Right renal pelvis (tissue), 4 donors: ENCODE data around the gene TSPAN5. TPM values are rescaled to one million over a fixed set of nuclear protein-coding genes. Genes with fewer than 3 reads are reported as not detected.
"Not testable (repeated sequence)": the region's sequence is repeated elsewhere in the genome, so short reads cannot be mapped to it uniquely, and the experiment has no call there.

Source experiments
- DNase-seq, 4 donors: peaks; one replicate each; pipeline ENCODE4 v3.0.0-alpha.2; 2013; ENCODE audit warnings: low read depth in 4 of 4, low spot score in 3 of 4, missing footprints in 1 of 4
- polyA plus RNA-seq, 4 donors: library from polyadenylated mRNA; unstranded; fragments of 120-200 nt; gene quantifications; one replicate each; pipeline ENCODE4 v1.2.1, GENCODE V29; 2013; ENCODE audit not compliant: insufficient read length in 4 of 4

Gene TSPAN5
- polyA plus RNA-seq, 4 donors: 26.1 to 31.4 (median 29.2) TPM

DNA sequence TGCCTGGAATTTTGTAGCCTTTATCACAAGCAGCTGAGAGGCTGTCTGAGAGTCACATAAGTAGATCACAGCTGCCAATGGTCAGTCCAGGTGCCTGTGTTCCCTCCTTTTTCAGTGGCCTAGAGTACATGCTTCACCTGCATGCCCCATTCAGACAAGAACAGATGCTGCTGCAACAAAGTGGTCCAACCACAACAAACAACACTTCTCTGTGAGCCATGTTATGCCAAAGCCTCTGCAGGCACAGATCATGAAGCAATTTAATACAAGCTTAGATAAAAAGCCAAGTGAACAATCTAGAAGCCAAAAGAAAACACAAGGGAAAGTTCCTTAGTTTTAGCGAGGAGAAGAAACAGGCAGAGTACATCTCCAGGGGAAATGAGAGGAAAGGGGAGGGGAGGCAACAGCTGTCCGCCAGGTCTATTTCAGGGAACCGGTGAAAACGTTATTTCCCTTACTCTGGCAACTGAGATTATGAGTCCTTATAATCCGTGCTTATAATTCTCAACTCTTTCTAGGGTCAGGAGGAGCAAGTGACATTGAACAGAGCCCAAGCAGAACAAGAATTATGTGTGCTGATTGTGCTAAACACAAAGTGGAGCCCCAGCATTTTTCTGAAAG, 92.6 kb downstream of the TSPAN5 start:
- DNase-seq: no peak

DNA sequence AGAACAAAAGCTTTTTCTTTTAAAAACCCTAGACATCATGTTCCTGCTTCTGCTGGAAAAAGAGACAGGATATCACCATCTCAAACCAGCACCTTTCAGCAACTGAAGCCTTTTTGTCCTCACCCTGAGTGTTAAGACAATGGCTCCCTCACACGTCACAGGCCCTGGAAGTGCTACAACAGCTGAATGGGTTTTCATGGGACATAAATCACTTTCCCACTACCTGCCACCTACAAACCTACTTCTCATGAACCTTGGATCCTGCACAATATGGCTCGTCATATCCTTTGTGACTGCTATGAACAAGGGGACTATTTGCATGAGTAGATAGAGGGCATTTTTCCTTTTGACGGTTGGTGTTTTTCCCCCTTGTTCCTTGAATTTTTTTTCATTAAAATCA, 93.6 kb downstream of the TSPAN5 start:
- no peak for DNase-seq

DNA sequence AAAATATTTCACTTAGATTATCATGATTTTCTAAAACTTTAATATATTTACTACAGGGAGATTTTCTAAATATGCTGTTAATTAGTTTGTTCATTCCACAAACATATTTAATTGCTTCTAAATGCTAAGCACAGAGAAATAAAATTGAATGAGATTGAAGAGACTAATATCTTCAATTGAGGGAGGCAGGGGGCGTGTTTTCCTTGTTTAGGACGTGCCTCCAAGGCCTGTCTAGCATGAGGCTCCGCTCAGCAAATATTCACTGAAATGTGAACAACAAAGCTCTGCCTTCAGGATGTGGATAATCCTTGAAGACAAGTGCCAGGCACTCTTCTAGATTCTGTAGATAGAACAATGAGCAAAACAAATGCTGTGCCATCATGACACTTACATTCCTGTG, 98.1 kb downstream of the TSPAN5 start:
- no peak for DNase-seq

DNA sequence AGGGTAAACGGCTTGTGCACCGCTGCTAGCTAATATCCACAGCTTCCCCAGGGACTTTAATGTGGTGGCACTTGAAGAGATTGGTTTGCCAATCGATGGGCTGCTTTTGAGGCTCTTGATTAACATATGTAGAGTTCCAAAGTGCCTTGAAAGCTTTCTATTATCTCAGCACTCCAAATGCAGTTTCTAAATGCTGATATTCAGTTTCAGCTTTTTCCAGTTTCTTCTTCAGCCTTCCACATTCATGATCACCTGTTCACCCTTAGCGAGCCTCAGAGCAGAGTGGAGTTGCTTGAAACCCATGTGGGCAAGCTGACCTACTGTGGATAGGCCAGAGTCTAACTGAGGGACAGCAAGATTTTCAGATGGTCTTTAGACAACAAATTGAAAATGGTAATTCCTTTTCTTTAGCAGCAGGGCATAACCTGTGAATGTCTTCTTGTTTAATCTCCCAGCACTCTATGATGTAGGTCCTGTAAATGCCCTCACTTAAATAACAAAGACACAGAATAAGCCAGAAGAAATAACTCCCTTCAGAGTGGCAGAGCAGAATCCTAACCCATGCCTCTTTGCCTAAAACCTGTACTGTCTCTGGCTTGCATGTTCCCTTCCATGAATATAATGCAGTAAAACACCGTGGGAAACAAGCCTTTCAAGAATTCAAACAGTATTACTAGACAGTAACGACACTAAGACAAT, 99.8 kb downstream of the TSPAN5 start:
- DNase-seq: no peak

DNA sequence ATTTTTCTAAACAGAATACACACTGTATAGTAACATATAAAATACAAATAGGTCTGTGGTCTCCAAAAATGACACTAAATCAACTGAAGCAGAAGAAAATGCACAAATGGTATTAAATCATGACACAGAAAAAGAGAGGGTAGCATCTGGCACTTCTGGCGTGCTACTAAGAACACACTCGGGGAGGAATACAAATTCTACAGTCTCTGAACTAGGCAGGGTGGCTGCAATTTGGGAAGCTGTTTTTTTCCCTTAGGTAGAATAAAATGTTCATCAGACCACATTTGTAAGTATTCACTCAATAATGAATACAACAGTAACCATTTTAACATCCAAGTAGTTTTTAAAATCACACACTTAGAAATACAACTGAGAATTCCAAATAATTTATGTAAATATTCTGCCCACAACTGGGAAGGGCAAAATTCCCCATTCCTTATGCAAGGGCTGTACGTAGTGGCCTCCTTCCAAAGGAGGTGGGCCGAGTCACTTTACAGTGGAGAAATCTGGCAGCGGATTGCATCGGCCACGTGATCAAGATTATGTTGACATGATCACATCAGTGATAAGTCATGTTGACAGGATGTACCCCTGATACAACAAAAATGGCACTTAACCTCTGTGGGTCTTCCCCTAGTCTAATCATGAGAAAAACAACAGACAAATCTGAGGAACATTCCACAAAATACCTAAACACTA, 101.1 kb downstream of the TSPAN5 start:
- no peak for DNase-seq

DNA sequence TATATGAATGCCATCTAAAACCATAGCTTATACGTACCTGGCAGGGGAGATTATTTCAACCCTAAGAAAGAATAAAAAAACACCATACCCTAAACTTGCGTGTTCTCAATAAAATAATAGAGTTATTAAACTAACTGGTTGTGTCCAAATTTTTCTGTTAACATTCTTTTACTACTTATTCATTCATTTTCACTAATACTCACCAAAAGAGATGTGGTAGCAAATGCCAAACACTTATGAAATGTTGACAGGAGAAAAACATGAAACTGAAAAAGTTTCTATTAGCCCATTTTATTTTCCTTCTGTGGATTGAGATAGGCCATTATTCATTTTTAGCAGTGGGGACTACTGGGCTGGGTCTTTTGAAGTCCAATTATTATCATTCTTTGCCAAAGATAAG, 102.0 kb downstream of the TSPAN5 start:
- no peak for DNase-seq

DNA sequence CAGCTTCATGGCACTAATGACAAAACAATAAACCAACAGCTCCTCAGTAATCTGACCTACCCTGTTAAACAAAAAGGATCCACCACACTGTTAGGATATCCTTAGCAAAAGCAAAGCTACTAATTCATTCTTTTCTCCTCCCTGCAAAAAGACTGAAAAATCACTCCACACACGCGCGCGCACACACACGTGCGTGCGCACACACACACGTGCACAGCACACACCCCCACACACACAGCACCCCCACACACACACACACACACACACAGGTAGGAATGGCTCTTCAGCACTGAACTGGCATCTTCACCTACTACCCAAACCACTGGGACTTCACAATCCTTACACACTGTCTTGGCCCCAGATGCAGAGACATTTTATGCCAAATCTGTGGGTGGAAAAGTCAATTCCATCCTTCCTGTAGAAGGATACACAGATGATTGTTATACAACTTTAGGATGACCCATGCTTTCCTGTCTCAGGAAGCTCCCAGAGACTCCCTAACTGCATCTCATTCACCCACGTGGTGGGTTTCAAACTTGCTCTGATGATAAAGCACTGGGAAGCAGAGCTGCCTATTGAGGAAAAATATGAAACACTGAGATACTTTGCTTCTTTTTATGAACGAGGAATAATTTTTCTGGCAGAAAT, 102.5 kb downstream of the TSPAN5 start:
- no peak for DNase-seq

DNA sequence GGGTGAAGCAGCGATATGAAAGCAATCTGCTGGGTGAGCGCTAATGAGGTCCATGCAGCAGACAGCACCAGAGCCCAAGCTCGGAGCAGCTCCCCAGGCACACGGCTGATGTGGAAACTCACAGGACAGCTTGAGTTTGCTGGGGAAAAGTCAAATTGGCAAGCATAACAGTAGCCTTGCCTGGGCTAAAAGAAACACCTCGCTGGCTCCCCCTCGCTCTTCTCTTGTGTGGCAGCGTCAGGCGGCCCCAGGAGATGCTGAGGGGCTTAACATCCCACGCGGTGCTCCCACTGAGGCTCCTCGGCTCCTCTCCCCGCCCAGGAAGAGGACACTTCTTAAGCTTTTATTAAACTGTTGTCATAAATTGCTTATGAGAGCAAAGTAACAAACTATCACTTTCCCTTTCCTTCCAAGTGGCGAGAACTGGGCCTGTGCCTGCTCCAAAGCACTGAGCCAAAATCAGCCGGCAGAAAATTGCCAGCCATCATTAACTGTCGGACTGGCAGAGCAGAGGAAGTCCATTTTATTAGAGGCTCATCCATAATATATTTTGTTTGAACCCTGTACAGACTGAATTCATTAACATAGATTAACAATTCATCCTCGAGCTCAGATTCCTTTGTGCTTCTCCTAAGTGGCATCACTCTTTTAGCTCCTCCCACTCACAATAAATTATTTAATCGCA, 111.4 kb downstream of the TSPAN5 start:
- no peak for DNase-seq

DNA sequence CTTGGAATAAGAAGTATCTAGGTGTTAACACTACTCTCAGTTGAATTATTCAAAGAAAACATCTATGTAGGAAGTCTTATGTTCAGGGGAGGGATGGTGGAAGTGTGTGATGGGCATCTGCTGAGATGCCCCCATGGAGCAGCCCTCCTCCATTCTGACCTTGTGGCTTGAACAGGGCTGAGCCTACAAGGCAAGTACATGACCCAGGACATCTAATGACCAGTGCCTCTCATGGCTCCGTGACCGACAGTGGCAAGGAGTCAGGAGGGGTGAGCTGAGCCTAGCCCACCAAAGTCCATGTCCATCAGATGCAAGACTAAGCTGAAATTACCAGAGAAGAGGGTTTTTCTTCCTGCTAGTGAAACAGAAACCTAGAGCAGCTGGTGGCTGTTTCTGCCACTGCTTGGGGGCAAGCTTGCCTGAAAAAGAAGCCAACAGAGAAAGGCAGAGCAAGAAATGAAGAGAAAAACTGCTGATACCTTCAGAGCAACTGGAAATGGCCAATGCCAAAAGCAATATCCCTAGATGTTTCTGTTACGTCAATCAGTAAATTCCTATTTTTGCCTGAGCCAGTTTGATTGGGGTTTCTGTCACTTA, 113.5 kb downstream of the TSPAN5 start:
- DNase-seq: no peak

DNA sequence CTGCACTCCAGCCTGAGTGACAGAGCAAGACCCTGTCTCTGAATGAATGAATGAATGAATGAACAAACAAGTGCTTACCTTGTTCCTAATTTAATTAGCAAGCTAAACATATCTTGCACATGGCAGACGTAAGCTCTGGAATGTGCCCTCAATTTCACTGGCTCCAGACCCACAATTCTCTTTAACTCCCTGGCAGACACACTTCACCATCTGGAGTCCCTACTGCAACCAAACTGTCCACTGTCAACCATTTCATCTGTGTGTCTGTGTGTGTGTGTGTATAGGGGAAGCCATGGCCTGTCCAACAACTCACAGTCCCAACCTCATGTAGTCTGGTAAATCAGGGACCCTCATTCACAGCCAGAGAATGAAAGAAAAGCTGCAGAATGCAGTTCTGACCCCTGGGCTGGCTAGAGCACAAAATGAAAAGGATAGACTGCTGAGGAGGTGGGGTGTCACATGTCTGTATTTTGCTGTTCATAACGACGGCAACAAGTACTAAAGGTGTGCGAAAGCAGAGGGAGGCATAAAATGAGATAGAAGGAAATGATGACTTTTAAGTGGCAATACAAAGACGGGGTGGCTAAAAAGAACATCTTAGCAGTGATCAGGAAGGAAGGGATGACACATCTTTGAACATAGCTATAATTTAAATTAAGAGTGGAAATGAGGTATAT, 114.1 kb downstream of the TSPAN5 start:
- no peak for DNase-seq

DNA sequence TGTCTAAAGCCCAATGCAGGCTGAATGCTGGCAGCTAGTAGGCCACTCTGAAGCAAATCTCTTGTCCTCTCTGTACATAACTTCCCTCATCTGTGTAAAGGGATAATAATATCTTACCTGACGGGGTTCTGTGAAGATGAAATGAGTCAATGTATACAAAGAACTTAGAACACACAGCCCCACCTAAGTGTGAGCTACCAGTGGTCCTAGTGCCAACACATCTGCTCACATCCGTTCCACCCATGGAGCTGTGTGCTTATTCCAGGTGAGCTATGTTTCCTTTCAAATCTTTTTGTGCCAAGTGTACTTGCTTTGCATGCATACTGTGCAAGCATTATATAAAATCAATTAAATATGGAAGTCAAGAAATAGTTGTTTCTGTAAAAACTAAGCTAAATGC, 116.4 kb downstream of the TSPAN5 start:
- DNase-seq: no peak

DNA sequence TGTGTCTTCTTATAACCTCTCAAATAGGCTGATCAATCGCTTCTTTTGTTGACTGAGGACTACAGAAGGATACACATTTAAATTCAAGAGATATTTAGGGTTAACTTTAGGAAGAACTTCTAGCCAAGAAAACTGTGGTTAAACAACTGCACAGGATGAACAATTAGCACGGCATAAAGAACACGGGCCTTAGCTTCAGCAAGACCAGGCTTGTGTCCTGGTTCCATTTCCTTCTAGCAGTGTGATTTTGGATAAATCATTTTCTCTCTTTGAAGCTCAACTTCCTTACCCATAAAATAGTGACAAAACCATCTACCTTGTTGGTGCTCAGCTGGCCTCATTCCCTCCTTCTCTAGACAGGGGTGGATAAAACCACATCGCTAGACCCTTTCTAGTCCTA, 117.6 kb downstream of the TSPAN5 start:
- DNase-seq: no peak

DNA sequence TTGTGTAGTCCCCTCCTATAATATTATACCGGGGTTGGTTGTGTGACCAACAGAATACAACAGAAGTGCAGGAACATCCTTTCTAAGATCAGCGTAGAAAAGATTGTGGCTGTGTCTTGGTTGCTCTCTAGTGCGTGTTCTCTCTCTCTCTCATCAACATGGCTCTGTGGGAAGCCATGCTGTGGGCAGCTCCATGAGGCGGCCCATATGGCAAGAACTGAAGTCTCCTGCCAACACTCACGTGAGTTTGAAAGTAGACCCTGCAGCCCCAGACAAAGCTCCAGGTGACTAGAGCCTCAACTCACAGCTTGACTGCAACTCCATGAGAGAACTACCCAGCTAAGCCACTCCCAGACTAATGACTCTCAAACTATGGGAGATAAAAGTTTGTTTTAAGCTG, 118.7 kb downstream of the TSPAN5 start:
- no peak for DNase-seq

DNA sequence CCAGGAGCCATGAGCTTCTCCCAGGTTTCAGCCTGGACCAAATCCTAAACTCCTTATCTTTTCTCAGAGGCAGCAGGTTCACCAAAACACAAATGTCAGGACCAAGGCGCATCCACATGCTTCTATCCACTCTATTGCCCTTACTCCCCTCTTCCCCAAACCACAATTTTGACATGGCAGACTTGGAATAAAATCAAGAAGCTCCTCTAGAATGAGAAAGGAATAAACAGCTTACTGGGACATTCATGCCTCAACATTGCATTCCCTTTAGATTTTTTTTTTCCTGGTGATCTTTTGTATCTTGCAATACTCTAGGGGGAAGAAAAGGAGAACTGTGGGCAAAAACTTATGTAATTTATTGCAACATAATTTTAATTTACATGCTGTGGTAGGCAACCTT, 119.1 kb downstream of the TSPAN5 start:
- DNase-seq: no peak

DNA sequence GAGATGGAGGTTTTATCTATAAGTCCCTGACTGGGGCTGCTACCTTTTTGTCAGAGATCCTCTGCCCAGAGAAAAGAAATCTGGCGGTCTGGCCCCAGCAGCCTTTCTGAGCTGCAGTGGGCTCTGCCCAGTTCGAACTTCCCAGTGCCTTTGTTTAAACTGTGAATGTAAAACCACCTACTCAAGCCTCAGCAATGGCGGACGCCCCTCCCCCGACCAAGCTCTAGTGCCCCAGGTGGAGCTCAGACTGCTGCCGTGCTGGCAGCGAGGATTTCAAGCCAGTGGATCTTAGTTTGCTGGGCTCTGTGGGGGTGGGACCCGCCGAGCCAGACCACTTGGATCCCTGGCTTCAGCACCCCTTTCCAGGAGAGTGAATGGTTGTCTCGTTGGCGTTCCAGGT, 121.8 kb downstream of the TSPAN5 start:
- DNase-seq: no peak

DNA sequence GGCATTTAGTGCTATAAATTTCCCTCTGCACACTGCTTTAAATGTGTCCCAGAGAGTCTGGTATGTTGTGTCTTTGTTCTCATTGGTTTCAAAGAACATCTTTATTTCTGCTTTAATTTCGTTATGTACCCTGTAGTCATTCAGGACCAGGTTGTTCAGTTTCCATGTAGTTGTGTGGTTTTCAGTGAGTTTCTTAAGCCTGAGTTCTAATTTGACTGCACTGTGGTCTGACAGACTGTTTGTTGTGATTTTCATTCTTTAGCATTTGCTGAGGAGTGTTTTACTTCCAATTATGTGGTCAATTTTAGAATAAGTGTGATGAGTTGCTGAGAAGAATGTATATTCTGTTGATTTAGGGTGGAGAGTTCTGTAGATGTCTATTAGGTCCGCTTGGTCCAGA, 124.3 kb downstream of the TSPAN5 start:
- not testable (repeated sequence) for DNase-seq

DNA sequence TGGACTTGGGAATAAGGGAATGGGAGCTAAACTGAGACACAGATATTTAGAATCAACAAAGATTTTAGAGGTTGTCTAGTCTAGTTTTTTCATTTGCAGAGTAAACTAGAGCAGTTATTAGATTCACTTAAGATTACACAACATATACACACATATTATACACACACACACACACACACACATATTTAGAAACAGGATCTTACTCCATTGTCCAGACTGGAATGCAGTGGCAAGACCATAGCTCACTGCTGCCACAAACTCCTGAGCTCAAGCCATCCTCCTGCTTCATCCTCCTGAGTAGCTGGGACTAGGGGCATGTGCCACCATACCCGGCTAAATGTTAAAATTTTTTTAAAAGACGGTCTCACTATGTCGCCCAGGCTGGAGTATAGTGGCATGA, 127.8 kb downstream of the TSPAN5 start:
- no peak for DNase-seq

DNA sequence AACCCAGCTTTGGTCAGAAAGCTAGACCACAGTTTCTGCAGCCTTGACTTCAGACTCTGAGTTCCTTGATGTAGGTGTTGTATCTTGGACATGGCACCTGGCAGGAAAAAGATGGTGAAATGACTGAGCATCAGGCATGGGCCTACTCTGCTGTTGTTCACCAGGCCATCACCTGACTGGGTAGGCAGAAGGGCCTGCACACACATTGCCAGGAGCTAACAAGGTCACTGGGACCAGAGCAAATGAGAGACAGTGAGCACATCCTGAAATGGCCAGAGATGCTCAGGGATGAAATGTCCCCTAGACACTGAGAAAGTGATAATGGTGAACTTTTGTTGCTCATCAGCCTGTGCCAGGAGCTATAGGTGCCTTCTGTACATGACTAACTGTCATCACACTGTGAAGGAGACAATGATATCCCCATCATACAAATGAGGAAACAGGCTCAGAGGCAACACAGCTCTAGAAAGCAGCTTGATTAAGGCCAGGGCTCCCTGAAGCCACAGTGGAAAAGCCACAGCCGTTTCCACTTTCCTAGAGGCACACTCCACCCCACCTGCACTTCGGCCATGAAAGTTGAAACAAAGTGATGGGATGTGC, 128.3 kb downstream of the TSPAN5 start:
- no peak for DNase-seq

DNA sequence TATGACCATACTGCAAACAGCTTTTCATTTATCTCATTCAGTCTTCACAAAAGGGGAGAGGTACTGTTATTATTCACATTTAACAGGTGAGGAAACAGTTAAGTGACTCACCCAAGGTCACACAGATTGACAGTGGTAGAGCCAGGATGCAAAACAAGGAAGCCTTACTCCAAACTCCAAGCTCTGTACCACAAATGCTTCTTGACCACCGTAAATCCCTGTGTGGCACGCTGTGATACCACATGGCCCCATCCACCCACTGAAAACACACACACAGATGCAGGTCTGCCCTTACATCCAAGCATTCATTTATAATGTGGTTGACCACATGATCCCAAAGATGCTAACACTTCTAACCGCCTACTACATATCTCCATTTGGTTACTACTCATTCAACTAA, 129.5 kb downstream of the TSPAN5 start:
- DNase-seq: no peak
